NCI-H146 (cell line): ENCODE results near the gene CHRNA4.

ENCODE experiments used
- DNase-seq: peaks from one replicate; lab custom pipeline; 2025; lab: John Stamatoyannopoulos, UW

Gene CHRNA4

GRCh38 chr20:63320041-63320511 is 41.1 kb downstream of the CHRNA4 start:
- no peak for DNase-seq

DNA sequence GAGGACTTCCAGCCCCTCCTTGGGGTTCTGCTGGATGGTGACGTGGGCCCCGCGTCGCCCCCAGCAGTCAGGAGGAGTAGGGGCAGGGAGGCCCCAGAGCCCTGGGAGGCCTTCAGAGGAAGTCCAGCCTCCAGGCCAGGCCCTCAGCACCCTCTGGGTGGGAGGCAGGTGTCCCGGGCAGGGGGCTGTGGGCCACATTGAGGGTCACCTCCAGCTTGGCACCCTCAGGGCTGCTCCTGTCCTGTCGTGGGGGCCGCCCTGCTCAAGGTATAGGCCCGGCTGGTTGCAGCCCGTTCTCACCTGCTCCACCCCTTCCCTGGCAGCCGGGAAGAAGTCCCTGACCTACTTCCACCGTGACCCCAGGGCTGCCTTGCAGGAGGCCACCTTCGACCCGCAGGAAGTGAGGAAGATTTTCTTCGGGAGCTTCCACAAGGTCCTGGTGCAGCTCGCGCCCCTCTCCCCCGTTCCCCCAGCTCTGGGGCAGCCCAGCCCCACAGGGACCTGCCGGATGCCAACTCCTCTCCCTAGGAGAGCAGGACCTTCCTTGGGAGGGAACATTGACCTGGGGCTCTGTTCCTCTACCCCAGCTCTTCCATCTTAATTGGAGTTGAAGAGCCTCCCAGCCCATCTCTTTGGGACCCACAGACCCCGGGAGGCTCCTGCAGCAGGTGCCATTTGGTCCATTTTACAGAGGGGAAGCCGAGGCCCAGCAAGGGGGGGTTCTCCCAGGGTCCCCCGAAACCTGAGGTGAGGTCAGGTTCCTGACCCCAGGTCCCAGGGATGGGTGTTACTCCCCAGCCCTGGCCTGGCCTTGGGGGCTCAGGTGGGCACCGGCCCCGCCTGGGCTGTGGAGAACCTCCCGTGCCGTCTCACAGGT is 41.7 kb downstream of the CHRNA4 start:
- DNase-seq: no peak

DNA sequence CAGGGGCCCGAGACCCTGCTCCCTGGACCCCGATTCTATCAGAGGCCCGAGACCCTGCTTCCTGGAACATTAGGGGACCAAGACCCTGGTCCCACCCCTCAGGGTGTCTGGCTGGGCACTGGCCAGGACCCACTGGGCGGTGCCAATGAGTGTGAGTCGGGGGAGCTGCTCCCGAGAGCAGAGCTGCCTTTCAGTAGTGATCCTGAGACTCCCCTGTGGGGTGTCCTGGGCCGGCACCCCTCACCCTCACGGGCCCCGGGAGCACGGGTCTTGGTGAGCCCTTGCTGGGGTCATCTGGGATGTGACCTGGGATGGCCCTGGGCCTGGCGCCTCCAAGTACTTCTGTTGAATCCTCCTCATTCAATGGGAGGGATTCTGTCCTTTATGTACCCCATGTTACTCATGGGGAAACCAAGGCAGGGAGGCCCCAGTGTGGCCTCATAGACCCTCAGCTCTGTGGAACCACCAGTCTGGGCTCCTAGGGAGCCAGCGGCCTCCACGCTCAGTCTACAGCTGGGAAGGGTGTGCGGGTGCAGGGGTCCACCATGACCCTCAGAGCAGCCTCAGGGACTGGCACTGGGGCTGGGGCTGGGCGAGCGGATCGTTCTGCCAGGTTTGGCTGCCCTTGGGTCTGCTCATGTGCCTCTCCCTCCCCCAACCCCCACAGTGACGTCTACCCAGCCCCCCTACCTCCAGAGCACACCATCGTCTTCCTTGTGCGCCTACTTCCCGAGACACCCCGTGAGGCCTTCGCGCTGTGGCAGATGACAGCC is 42.6 kb downstream of the CHRNA4 start:
- no peak for DNase-seq

DNA sequence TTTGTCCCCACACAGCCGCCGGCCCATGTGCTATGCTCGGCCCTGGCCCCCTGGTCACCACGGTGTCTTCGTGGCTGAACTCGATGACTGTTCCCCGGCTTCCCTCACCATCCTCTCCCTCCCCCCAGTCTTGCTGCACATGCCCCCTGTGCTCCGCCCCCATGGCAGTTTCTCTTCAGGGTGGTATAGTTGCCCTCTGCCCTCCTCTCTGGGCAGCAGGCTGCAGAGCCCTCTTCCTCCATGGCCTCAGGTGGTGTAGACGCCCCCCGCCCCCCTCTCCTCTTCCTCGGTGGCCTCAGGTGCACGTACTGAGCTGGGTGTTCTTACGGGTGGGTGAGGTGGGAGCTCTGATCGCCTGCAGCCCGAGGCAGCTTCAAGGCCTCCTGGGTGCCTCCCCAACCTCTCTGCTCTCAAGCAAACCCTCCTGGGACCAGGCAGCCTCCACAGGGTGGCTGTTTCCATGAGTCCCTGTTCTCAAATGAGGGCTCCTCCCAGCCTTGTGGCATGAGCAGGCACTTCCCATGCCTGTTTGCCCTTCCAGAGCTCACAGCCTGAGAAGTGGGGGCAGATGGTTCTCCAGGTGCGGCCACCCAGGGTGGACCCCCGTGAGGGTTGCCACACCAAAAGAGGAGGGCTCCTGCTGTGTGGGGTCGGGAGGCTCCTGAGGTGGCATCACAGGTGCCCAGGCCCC is 43.4 kb downstream of the CHRNA4 start:
- DNase-seq: no peak

GRCh38 chr20:63317061-63317460 is 44.1 kb downstream of the CHRNA4 start:
- DNase-seq: no peak

DNA sequence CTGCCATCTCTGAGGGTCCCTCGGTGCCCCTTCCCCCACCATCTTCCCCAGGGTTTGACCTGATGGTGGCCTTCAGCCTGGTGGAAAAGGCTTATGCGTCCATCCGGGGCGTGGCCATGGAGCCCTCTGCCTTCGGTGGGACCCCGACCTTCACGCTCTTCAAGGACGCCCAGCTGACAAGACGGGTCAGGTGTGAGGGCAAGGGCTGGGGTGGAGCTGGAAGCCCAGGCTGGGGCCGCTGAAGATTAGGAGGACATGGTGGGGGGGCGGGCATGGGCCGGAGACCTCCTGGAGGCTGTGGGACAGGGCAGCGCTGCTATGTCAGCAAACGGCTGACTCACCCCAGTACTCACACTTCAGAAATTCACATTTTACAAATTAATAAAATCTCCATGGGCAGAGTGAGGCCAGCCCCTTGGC is 44.6 kb downstream of the CHRNA4 start:
- DNase-seq: no peak

GRCh38 chr20:63315731-63316491 is 45.2 kb downstream of the CHRNA4 start:
- DNase-seq: no peak

- no peak for DNase-seq
Measured at GRCh38 chr20:63315240-63315689, 45.9 kb downstream of the CHRNA4 start.

GRCh38 chr20:63314566-63315239 is 46.4 kb downstream of the CHRNA4 start:
- DNase-seq: no peak

- DNase-seq: no peak
Measured at GRCh38 chr20:63314015-63314471, 47.1 kb downstream of the CHRNA4 start.

- DNase-seq: no peak
Measured at GRCh38 chr20:63313349-63314014, 47.7 kb downstream of the CHRNA4 start.

- DNase-seq: no peak
Measured at GRCh38 chr20:63312690-63313348, 48.3 kb downstream of the CHRNA4 start.

DNA sequence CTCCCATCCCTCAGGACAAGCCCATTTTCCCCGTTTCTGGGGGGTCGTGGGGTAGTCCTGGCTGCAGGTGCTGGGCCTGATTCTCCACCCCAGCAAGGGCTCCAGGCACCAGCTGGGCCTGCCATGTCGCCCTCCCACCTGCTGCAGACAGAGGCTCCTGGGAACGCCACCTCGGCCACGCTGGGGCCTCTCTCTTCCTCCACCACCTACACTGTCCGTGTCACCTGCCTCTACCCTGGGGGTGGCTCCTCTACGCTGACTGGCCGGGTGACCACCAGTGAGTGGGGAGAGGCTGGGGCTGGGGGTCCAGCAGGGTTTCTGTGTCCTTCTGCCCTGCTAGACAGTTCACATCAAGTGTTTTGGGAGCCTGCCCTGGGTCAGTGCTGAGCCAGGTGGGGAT is 48.9 kb downstream of the CHRNA4 start:
- DNase-seq: no peak

- DNase-seq: no peak
Measured at GRCh38 chr20:63311833-63312243, 49.3 kb downstream of the CHRNA4 start.

GRCh38 chr20:63311186-63311832 is 49.8 kb downstream of the CHRNA4 start:
- DNase-seq: no peak

DNA sequence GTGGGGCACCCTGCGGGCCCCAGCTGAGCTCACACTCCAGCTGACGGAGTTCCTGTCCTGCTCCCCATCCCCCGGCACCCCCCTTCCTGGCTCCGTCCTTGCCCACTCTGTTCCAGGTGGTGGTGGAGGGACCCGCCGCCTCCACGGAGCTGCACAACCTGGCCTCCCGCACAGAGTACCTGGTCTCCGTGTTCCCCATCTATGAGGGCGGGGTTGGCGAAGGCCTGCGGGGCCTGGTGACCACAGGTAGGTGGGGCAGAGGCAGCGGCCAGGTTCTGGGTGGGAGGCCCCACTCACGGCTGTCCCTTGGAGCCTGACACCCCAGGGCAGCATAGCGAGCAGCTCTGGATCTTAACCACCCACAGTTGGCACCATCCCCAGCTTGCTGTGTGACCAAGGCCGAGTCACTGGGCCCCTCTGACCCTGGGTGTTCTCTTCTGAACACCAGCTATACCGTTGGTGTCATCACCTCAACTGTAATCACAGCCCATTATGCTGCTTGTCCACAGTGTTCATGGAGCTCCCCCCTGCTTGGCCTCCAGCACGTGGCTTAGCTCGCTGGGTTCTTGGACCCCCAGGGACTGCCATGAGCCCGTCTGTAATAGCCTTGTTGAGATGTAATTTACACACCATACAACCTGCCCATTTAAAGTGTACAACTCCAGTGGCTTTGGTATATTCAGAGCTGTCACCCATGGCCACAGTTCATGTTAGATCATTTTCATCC is 50.7 kb downstream of the CHRNA4 start:
- no peak for DNase-seq

DNA sequence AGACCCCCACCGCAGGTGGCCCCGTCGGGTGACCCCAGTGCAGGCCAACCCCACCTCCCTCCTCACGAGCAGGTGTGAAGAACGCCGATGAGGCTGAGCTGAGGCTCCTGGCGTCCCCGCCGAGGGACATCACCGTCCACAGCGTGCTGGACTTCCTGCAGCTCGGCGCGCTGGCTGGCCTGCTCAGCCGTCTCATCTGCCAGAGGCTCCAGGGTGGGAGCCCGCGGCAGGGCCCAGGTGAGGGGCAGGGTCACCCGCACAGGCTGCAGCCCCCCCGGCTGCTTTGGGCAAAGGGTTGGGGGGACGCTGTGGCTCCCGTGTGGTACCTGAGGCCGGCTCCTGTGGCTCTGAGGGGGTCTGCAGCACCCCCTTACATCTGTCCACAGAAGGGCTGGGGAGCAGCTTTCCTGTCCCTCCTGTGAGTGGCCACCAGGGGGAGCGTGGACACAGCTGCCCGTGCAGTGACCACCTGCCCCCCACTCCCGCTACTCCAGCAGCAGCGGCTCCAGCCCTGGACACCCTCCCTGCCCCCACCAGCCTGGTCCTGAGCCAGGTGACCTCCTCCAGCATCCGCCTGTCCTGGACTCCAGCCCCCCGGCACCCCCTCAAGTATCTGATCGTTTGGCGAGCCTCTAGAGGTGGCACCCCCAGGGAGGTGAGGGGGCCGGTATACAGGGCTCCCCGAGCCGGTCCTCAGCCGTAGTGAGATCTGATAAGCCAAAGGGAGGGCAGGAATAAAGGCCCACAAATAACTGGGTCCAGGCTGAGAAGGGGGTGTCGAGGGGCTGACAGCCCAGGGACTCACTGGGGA is 51.7 kb downstream of the CHRNA4 start:
- DNase-seq: peak; percentile 60
